ENCODE results near the gene SLC22A13. TPM values are rescaled to one million over a fixed set of nuclear protein-coding genes. Genes with fewer than 3 reads are reported as not detected.

The SLC22A13 gene
- under 1 TPM in 1 of 4 donors, not detected in 3; 0.78 TPM for total RNA-seq

GRCh38 chr3:38265604-38266307, at the start of gene SLC22A13:
SLC22A13 (plus strand) TSS chr3:38265812; CDS start chr3:38265861, 49 bp downstream.
- H3K27ac ChIP-seq, result no peak within 1 kb of the TSS
- no peaks in the 10 kb centered on the region for H3K4me1 ChIP-seq
- TF ChIP-seq POLR2A (IDR thresholded peaks at IDR 0.05), result no peak
- TF ChIP-seq CTCF (IDR thresholded peaks at IDR 0.05), result no peak
- no peak for TF ChIP-seq EP300 (IDR thresholded peaks at IDR 0.05)
- no peak for DNase-seq (ENCODE audit: low spot score in 2 of 2)
- peaks cover 0 to 5% (median 0%) of the 10 kb centered on the region in 3 donors for H3K36me3 ChIP-seq
- no peaks in the 10 kb centered on the region for H3K27me3 ChIP-seq
- no peak within 1 kb of the TSS for H3K4me3 ChIP-seq
- no peaks in the 10 kb centered on the region for H3K9me3 ChIP-seq
- 92 to 94% methylated on average over 9 of the region's 9 CpGs for WGBS, 2 donors

GRCh38 chr3:38219609-38220197, 45.9 kb upstream of the SLC22A13 start:
- H3K9me3 ChIP-seq, result no peaks in the 10 kb centered on the region
- WGBS, 2 donors, result 81 to 83% methylated on average over 3 of the region's 3 CpGs
- TF ChIP-seq POLR2A (IDR thresholded peaks at IDR 0.05), result no peak
- TF ChIP-seq CTCF (IDR thresholded peaks at IDR 0.05), result no peak
- no peak for TF ChIP-seq EP300 (IDR thresholded peaks at IDR 0.05)
- DNase-seq (ENCODE audit: low spot score in 2 of 2), result no peak
- H3K27me3 ChIP-seq, result no peaks in the 10 kb centered on the region
- peaks cover 0 to 44% (median 0%) of the 10 kb centered on the region in 3 donors for H3K36me3 ChIP-seq
- no peaks in the 10 kb centered on the region for H3K4me1 ChIP-seq
- H3K4me3 ChIP-seq, result no peak overlapping the region
- H3K27ac ChIP-seq, result no peak overlapping the region

GRCh38 chr3:38221005-38221404, 44.6 kb upstream of the SLC22A13 start:
- Histone ChIP-seq H3K4me3 (no peak overlapping the region), H3K27ac (no peak overlapping the region), H3K9me3 (no peaks in the 10 kb centered on the region), H3K27me3 (no peaks in the 10 kb centered on the region), H3K36me3 (peaks cover 0 to 44% (median 0%) of the 10 kb centered on the region in 3 donors), H3K4me1 (no peaks in the 10 kb centered on the region)
- no peak for DNase-seq (ENCODE audit: low spot score in 2 of 2)
- TF ChIP-seq POLR2A (IDR thresholded peaks at IDR 0.05), result no peak
- TF ChIP-seq CTCF (IDR thresholded peaks at IDR 0.05), result no peak
- TF ChIP-seq EP300 (IDR thresholded peaks at IDR 0.05), result no peak
- WGBS, 2 donors, result 94 to 97% methylated on average over 1 of the region's 1 CpG

GRCh38 chr3:38222032-38222634, 43.5 kb upstream of the SLC22A13 start:
- H3K4me1 ChIP-seq, result no peaks in the 10 kb centered on the region
- no peak for DNase-seq (ENCODE audit: low spot score in 2 of 2)
- H3K36me3 ChIP-seq, result peaks cover 0 to 33% (median 0%) of the 10 kb centered on the region in 3 donors
- no peak overlapping the region for H3K4me3 ChIP-seq
- 87 to 88% methylated on average over 7 of the region's 7 CpGs for WGBS, 2 donors
- no peaks in the 10 kb centered on the region for H3K9me3 ChIP-seq
- TF ChIP-seq EP300 (IDR thresholded peaks at IDR 0.05), result no peak
- no peak for TF ChIP-seq CTCF (IDR thresholded peaks at IDR 0.05)
- no peak for TF ChIP-seq POLR2A (IDR thresholded peaks at IDR 0.05)
- no peak overlapping the region for H3K27ac ChIP-seq
- H3K27me3 ChIP-seq, result no peaks in the 10 kb centered on the region

- DNase-seq (ENCODE audit: low spot score in 2 of 2), result no peak
- no peak overlapping the region for H3K27ac ChIP-seq
- peaks cover 0 to 11% (median 0%) of the 10 kb centered on the region in 4 donors for H3K4me1 ChIP-seq
- H3K36me3 ChIP-seq, result peaks cover 0 to 23% (median 0%) of the 10 kb centered on the region in 3 donors
- no peak overlapping the region for H3K4me3 ChIP-seq
- no peaks in the 10 kb centered on the region for H3K9me3 ChIP-seq
- H3K27me3 ChIP-seq, result no peaks in the 10 kb centered on the region
- WGBS, 2 donors, result 89 to 90% methylated on average over 4 of the region's 4 CpGs
- TF ChIP-seq CTCF (IDR thresholded peaks at IDR 0.05) (no peak), POLR2A (IDR thresholded peaks at IDR 0.05) (no peak), EP300 (IDR thresholded peaks at IDR 0.05) (no peak)
Observed at GRCh38 chr3:38224357-38224756, 41.3 kb upstream of the SLC22A13 start.
